Measurements from ENCODE around the gene TGM3. TPM values are rescaled to one million over a fixed set of nuclear protein-coding genes. Genes with fewer than 3 reads are reported as not detected.

TGM3 gene
- total RNA-seq, 1 experiment from 2014 or later: not detected

DNA sequence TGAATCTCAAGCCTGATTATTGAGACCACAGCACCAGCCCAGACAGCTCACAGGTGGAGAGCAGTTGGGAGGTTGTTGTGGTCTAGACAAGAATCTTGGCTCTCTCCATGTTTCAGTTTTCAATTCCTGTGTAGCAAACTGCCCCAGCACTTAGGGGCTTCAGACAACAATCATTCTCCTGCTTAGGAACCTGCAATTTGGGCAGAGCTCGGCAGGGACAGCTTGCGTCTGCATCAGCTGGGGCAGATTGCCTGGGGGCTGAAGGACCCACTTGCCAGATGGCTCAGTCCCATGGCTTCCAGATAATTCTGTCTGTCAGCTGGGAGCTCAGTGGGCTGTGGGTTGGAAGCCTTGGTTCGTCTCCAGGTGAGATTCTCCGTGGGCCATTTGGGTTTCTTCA, 91.8 kb downstream of the TGM3 start:
- H3K4me2 ChIP-seq (ENCODE audit: low read length): peak overlapping the region; percentile 54; the same call in 1 of the 2 replicates
- ChIA-PET CTCF (interaction anchor here (1.0 to 2.6 kb wide), 13 partner anchors 8 to 287 kb away, joined by 3 to 20 read pairs (median 3); no protein-coding TSS in a partner anchor), RAD21 (ENCODE audit: low non-redundant PET in 1 of 2, low total read pairs in 2 of 2, uncharacterized antibody in 2 of 2, unreplicated experiment in 2 of 2) (interaction anchor here (0.5 to 0.9 kb wide), 2 partner anchors 19 to 64 kb away, joined by 3 to 5 read pairs; no protein-coding TSS in a partner anchor)

More for the DNA sequence above, 91.8 kb downstream of the TGM3 start:
- no peak overlapping the region for H3K4me3 ChIP-seq (replicated peaks in 1 of 2; ENCODE audit: low read depth in 1 of 2, low read length in 2 of 2)
- POLR2A ChIA-PET: interaction anchor here (1.2 kb wide), 1 partner anchor 180 kb away, joined by 4 read pairs; no protein-coding TSS in a partner anchor
- H3K27me3 ChIP-seq (ENCODE audit: insufficient read depth, low read length): no peaks in the 10 kb centered on the region
- BruUV-seq (replicated peaks): no TSS peak
- DNase-seq (ENCODE audit: low read depth, low spot score): no peak
- TF ChIP-seq CEBPB (IDR thresholded peaks at IDR 0.05; ENCODE audit: low read depth) (no peak), CTCF (IDR thresholded peaks at IDR 0.05 in 2 of 3, conservative IDR thresholded peaks at IDR 0.05 in 1 of 3; ENCODE audit: borderline replicate concordance in 1 of 3, insufficient read depth in 1 of 3, low read depth in 2 of 3, low read length in 2 of 3) (0 out of 6 replicates have a peak, but pooled peaks of 1 of the 3 experiments have one; percentile 1)
- H3K9me3 ChIP-seq (ENCODE audit: control insufficient read depth in 1 of 2, insufficient read depth in 1 of 2, low read depth in 1 of 2, low read length in 2 of 2): no peaks in the 10 kb centered on the region; a peak in 1 of 4 replicates
- H2AFZ ChIP-seq (ENCODE audit: low read depth, low read length, poor library complexity, severe bottlenecking): no peak overlapping the region
- no peaks in the 10 kb centered on the region for H3K36me3 ChIP-seq (ENCODE audit: control insufficient read depth in 1 of 2, insufficient read depth in 2 of 2, low read length in 2 of 2)
- no peak overlapping the region for H3K9ac ChIP-seq (ENCODE audit: low read length)
- H3K4me1 ChIP-seq (ENCODE audit: control insufficient read depth in 1 of 2, insufficient read depth in 2 of 2, low read length in 2 of 2): peaks cover 0 to 8% of the 10 kb centered on the region in 2 experiments; a peak in 2 of 4 replicates
- no peaks in the 10 kb centered on the region for H3K9me2 ChIP-seq (ENCODE audit: insufficient read depth)
- no peak overlapping the region for H3K27ac ChIP-seq (ENCODE audit: low read depth, low read length)
- no peaks in the 10 kb centered on the region for H4K20me1 ChIP-seq (ENCODE audit: insufficient read depth)
- intact Hi-C loops (cut with micrococcal nuclease): no loop called here
- no peaks in the 10 kb centered on the region for H3K79me2 ChIP-seq (ENCODE audit: insufficient read depth, low read length)
- 0 out of 2 replicates have a peak, but pooled peaks have one; percentile 37 for ATAC-seq

Other genes with a start within 250 kb of the TGM3 start
- gene STK35, start 194.2 kb upstream of the TGM3 start, total RNA-seq (2021; ENCODE audit: unreplicated experiment): 32.8 TPM
- not detected for gene TGM6, start 84.9 kb downstream of the TGM3 start, total RNA-seq (2021; ENCODE audit: unreplicated experiment)
- 469 TPM for gene SNRPB, start 174.8 kb downstream of the TGM3 start, total RNA-seq (2021; ENCODE audit: unreplicated experiment)
- 12.0 TPM for gene ZNF343, start 212.9 kb downstream of the TGM3 start, total RNA-seq (2021; ENCODE audit: unreplicated experiment)
- gene TMC2, start 240.6 kb downstream of the TGM3 start, total RNA-seq (2021; ENCODE audit: unreplicated experiment): not detected

All from HCT116 (cell line).